Body of pancreas (tissue), 4 donors: ENCODE measurements around the gene CAMTA1. TPM values are rescaled to one million over a fixed set of nuclear protein-coding genes. Genes with fewer than 3 reads are reported as not detected.

Experiments
- ATAC-seq: fragments of 150-250 bp; one replicate; pipeline ENCODE4 v1.9.1; 2016
- DNase-seq, 4 donors: peaks; one replicate each; pipeline ENCODE4 v3.0.0-alpha.2; 2019
- H3K27ac ChIP-seq, 4 donors: fragments of 200-600 bp; sonication (generic); 1 replicate in 3 of 4; 2 replicates in 1 of 4; pipeline versions ENCODE4 v1.5.1 to v1.6.1; 2016 to 2019; ENCODE audit warnings: mild to moderate bottlenecking in 1 of 4, mixed read lengths in 1 of 4, moderate library complexity in 1 of 4
- H3K27me3 ChIP-seq, 2 donors: fragments of 200-600 bp; sonication (generic); one replicate each; pipeline ENCODE4 v1.6.0; 2016; ENCODE audit warnings: mild to moderate bottlenecking in 1 of 2
- H3K36me3 ChIP-seq, 2 donors: fragments of 200-600 bp; sonication (generic); replicated peaks in 1 of 2; 2 replicates each; pipeline ENCODE4 v1.5.1; 2016; ENCODE audit warnings: low read depth in 2 of 2; ENCODE audit not compliant: insufficient read depth in 1 of 2
- H3K4me1 ChIP-seq: fragments of 200-600 bp; sonication (generic); one replicate; pipeline ENCODE4 v1.6.0; 2016
- H3K4me3 ChIP-seq, 2 donors: fragments of 200-600 bp; sonication (generic); 1 replicate in 1 of 2; 2 replicates in 1 of 2; pipeline ENCODE4 v1.5.1; 2016 to 2019
- H3K9me3 ChIP-seq, 3 donors: fragments of 200-600 bp; sonication (generic); 1 replicate in 2 of 3; 2 replicates in 1 of 3; pipeline ENCODE4 v1.5.1; 2016
- POLR2A ChIP-seq, 3 donors: fragments of 450-650 bp; IDR thresholded peaks; one replicate each; pipeline ENCODE4 v1.6.1; 2016; ENCODE audit warnings: antibody characterized with exemption in 3 of 3, mild to moderate bottlenecking in 2 of 3
- WGBS, 2 donors: methylation state at CpG; one replicate each; pipeline ENCODE4 v1.1.5; 2017; 5-methylcytosine and 5-hydroxymethylcytosine counted together
- intact Hi-C: fragments of 100-400 bp; cut with DNase I; formaldehyde crosslinking; loops from one replicate; pipeline ENCODE4 v1.15.1; 2023
- total RNA-seq, 2 donors: library from RNA; depleted of rRNA; stranded (reverse); fragments of >200 nt; gene quantifications; one replicate each; pipeline ENCODE4 v1.1.0, GENCODE V29; 2016
- TF ChIP-seq, protein P1 (sequence below), 7 experiments: fragments of 450-650 bp in 4 of 7; fragments of 200-600 bp in 3 of 7; sonication (generic) in 3 of 7; IDR thresholded peaks; one replicate each; pipeline ENCODE4 v1.5.1; 2016 to 2019; ENCODE audit warnings: antibody characterized with exemption in 7 of 7

Gene CAMTA1
- total RNA-seq, 2 donors from 2014 or later = 36.3 to 59.7 TPM

DNA sequence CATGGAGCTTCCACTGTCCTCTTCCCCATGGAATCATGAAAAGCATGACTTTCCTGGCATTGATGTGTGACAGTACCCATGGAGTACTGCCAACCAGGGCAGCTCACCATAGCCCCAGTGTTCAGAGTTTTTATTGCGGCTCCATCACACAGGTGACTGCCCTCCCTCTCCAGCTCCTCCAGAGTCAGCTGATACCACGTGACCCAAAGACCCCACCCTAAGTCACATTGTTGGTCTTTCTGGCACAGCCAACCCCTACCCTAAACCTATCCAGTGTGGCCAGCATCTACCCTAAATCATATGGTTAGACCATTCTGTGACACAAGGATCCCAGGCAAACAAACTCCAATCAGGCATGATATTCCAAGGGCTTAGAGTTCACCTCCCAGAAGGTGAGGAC, 908.4 kb downstream of the CAMTA1 start:
- Histone ChIP-seq H3K36me3 (no peaks in the 10 kb centered on the region), H3K4me3 (no peak overlapping the region), H3K27me3 (peaks cover 0 to 6% of the 10 kb centered on the region in 2 donors), H3K27ac (no peak overlapping the region), H3K4me1 (no peaks in the 10 kb centered on the region), H3K9me3 (peaks cover 0 to 10% (median 0%) of the 10 kb centered on the region in 3 donors)
- ATAC-seq (no peak), DNase-seq (no peak)
- intact Hi-C loops = no loop called here
- no peak for TF ChIP-seq POLR2A (IDR thresholded peaks at IDR 0.05)
- TF ChIP-seq, protein P1, sequence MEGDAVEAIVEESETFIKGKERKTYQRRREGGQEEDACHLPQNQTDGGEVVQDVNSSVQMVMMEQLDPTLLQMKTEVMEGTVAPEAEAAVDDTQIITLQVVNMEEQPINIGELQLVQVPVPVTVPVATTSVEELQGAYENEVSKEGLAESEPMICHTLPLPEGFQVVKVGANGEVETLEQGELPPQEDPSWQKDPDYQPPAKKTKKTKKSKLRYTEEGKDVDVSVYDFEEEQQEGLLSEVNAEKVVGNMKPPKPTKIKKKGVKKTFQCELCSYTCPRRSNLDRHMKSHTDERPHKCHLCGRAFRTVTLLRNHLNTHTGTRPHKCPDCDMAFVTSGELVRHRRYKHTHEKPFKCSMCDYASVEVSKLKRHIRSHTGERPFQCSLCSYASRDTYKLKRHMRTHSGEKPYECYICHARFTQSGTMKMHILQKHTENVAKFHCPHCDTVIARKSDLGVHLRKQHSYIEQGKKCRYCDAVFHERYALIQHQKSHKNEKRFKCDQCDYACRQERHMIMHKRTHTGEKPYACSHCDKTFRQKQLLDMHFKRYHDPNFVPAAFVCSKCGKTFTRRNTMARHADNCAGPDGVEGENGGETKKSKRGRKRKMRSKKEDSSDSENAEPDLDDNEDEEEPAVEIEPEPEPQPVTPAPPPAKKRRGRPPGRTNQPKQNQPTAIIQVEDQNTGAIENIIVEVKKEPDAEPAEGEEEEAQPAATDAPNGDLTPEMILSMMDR (IDR thresholded peaks at IDR 0.05) = no peak
- 10 to 17% methylated on average over 2 of the region's 2 CpGs for WGBS, 2 donors

DNA sequence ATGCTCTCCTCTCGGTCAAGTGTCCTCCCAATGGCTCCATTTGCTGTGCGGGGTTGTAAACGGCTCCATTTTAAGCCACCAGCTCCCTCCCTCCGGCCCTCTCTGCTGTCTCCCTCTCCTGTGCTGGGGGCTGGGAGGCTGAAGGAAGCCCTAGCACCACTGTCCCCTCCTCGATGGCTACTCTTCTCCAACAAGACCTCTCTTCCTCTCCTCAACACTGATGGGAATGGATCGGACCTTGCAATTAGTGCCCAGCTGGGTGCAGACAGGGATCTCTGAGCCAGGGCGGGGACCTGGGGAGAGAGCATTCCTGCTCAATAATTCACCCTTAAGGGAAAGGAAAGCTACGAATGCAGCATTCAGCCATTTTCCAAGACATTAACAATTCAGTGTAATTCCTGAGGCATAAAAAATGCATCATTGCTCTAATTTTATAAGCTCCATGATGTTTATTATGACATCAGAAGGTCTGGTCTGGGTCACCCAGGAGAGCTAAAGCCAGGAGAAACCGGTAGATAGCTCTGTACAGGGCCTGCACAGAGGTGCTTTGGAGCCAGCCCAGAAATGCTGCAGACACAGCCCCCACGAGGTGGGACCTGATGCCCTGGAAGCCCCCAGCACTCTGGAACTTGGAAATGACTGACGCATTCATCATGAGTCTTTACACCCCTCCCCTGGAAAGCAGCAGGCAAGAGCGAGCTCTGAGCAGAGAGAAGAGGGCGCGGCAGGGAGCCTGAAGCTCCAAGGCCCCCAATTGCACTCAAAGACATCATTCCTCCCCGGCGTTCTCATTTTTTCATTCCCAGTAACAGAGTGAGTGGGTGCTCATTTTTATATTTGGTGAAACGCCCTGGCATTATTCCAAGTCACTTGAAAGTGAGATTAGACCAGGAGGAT, 909.6 kb downstream of the CAMTA1 start:
- peaks cover 0 to 10% (median 0%) of the 10 kb centered on the region in 3 donors for H3K9me3 ChIP-seq
- WGBS, 2 donors = 63% methylated on average over 17 of the region's 17 CpGs
- no peak for TF ChIP-seq POLR2A (IDR thresholded peaks at IDR 0.05)
- TF ChIP-seq, protein P1 (IDR thresholded peaks at IDR 0.05) = no peak
- no peaks in the 10 kb centered on the region for H3K36me3 ChIP-seq
- no peaks in the 10 kb centered on the region for H3K4me1 ChIP-seq
- H3K27me3 ChIP-seq = peaks cover 0 to under 1% of the 10 kb centered on the region in 2 donors
- ATAC-seq (no peak), DNase-seq (no peak)
- H3K4me3 ChIP-seq = no peak overlapping the region
- intact Hi-C loops = no loop called here
- no peak overlapping the region for H3K27ac ChIP-seq

DNA sequence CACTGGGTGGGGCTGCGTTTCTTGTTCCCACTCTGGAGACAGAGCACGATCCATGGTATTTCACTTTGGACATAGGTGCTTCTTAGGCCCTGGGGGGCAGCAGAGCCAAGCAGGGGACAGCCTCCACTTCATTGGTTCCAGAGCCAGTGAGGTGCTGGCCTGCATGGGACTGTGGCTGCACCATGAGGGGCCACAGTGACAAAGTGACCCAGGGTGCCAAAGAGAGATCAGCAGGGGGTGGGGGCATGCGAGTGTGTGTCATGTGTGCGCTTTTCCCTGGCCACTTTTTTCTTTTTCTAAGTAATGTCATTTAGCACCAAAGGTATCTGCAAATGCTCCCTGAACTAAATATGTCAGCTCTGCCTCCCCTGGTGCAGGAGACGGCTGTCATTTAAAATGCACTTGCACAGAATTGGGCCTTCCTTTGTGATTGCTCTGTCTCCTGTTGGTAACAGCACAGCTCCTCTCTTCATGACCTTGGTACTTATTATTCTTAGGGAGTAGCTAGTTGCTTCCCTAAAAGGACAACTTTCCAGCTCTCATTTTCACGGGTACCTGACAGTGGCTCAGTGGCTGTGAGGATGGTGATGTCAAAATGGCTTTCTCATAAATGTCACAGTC, 910.4 kb downstream of the CAMTA1 start:
- intact Hi-C loops = no loop called here
- ATAC-seq (no peak), DNase-seq (no peak)
- Histone ChIP-seq H3K9me3 (peaks cover 0 to 10% (median 0%) of the 10 kb centered on the region in 3 donors), H3K27me3 (no peaks in the 10 kb centered on the region), H3K36me3 (no peaks in the 10 kb centered on the region), H3K4me3 (no peak overlapping the region), H3K4me1 (no peaks in the 10 kb centered on the region), H3K27ac (no peak overlapping the region)
- TF ChIP-seq, protein P1 (IDR thresholded peaks at IDR 0.05) = no peak
- TF ChIP-seq POLR2A (IDR thresholded peaks at IDR 0.05) = no peak
- 78 to 84% methylated on average over 6 of the region's 6 CpGs for WGBS, 2 donors

DNA sequence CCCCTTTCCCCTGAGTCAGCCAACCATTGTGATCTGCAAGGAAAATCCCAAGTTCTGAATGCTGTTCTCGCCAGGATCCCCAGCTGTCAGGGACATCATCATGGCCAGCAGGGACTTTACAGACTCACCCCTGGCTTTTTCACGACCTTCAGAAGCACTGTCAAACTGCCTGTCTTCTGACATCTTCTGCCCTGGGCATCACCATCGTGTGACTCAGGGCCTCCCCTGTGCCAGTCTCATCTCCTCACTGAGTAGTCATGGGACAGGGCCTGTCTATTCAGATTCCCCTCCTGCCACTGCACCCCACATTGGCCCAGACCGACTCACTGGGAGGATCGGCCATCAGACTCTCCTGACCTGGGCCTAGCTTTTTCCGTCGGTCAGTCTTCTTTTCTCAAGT, 913.4 kb downstream of the CAMTA1 start:
- Histone ChIP-seq H3K27me3 (no peaks in the 10 kb centered on the region), H3K36me3 (no peaks in the 10 kb centered on the region), H3K4me1 (peaks cover 8% of the 10 kb centered on the region), H3K4me3 (no peak overlapping the region), H3K9me3 (peaks cover 0 to 1% (median 0%) of the 10 kb centered on the region in 3 donors), H3K27ac (no peak overlapping the region)
- TF ChIP-seq, protein P1 (IDR thresholded peaks at IDR 0.05) = no peak
- TF ChIP-seq POLR2A (IDR thresholded peaks at IDR 0.05) = no peak
- intact Hi-C loops = no loop called here
- no peak for ATAC-seq
- WGBS, 2 donors = 77 to 87% methylated on average over 6 to 7 of the region's 7 CpGs
- no peak for DNase-seq
